HUES64 (cell line): ENCODE results near the gene PLA2G3.

Experiments used
- H3K27ac ChIP-seq: 2 replicates; pipeline ENCODE4 v1.7.0; 2013; ENCODE audit warnings: low read depth, low read length, inconsistent platforms
- H3K27me3 ChIP-seq: 2 replicates; pipeline ENCODE4 v1.6.1; 2013; ENCODE audit warnings: mild to moderate bottlenecking, low read length; ENCODE audit not compliant: insufficient read depth
- H3K36me3 ChIP-seq: 2 replicates; pipeline ENCODE4 v1.6.1; 2013; ENCODE audit warnings: mild to moderate bottlenecking, low read length; ENCODE audit not compliant: insufficient read depth
- H3K4me1 ChIP-seq: 2 replicates; pipeline ENCODE4 v1.6.1; 2013; ENCODE audit warnings: mild to moderate bottlenecking, low read length, moderate library complexity; ENCODE audit not compliant: insufficient read depth
- H3K4me3 ChIP-seq: 2 replicates; pipeline ENCODE4 v1.5.1; 2013; ENCODE audit warnings: mild to moderate bottlenecking, low read length, moderate library complexity
- H3K9ac ChIP-seq: 2 replicates; pipeline ENCODE4 v1.6.1; 2013; ENCODE audit warnings: mild to moderate bottlenecking, low read depth, low read length
- H3K9me3 ChIP-seq: 2 replicates; pipeline ENCODE4 v1.6.1; 2013; ENCODE audit warnings: low read depth, low read length; ENCODE audit not compliant: insufficient read depth
- WGBS: fragments of 150-250, 120-280 bp; methylation state at CpG from one replicate; pipeline ENCODE4 v1.1.7; 2013; ENCODE audit warnings: missing lambda C conversion rate; 5-methylcytosine and 5-hydroxymethylcytosine counted together

The PLA2G3 gene

GRCh38 chr22:31091106-31091975 lies 49.0 kb downstream of the PLA2G3 start:
- Histone ChIP-seq H3K9me3 (no peaks in the 10 kb centered on the region), H3K36me3 (peaks cover 7% of the 10 kb centered on the region; the same call in 1 of the 2 replicates), H3K27me3 (no peaks in the 10 kb centered on the region), H3K9ac (no peak overlapping the region), H3K4me3 (no peak overlapping the region), H3K27ac (no peak overlapping the region), H3K4me1 (no peaks in the 10 kb centered on the region)
- 85% methylated on average over 29 of the region's 29 CpGs for WGBS

- 92% methylated on average over 14 of the region's 15 CpGs for WGBS
- Histone ChIP-seq H3K27me3 (no peaks in the 10 kb centered on the region), H3K36me3 (peaks cover 7% of the 10 kb centered on the region; the same call in 1 of the 2 replicates), H3K27ac (no peak overlapping the region), H3K4me3 (no peak overlapping the region), H3K9ac (no peak overlapping the region), H3K4me1 (peaks cover 4% of the 10 kb centered on the region; the same call in 1 of the 2 replicates), H3K9me3 (no peaks in the 10 kb centered on the region)
Measured at GRCh38 chr22:31090217-31091085, 49.9 kb downstream of the PLA2G3 start.

- Histone ChIP-seq H3K27me3 (no peaks in the 10 kb centered on the region), H3K9me3 (no peaks in the 10 kb centered on the region), H3K4me1 (peaks cover 4% of the 10 kb centered on the region; the same call in 1 of the 2 replicates), H3K36me3 (peaks cover 7% of the 10 kb centered on the region; the same call in 1 of the 2 replicates), H3K27ac (no peak overlapping the region), H3K4me3 (no peak overlapping the region), H3K9ac (no peak overlapping the region)
- WGBS, result 84% methylated on average over 9 of the region's 9 CpGs
Measured at GRCh38 chr22:31089160-31090100, 50.9 kb downstream of the PLA2G3 start.

GRCh38 chr22:31088233-31088986 lies 51.9 kb downstream of the PLA2G3 start:
- no peaks in the 10 kb centered on the region for H3K27me3 ChIP-seq
- H3K9ac ChIP-seq, result no peak overlapping the region
- no peak overlapping the region for H3K27ac ChIP-seq
- H3K9me3 ChIP-seq, result no peaks in the 10 kb centered on the region
- peaks cover 10% of the 10 kb centered on the region; the same call in 1 of the 2 replicates for H3K4me1 ChIP-seq
- 95% methylated on average over 26 of the region's 26 CpGs for WGBS
- no peak overlapping the region for H3K4me3 ChIP-seq
- peaks cover 7% of the 10 kb centered on the region; the same call in 1 of the 2 replicates for H3K36me3 ChIP-seq

GRCh38 chr22:31087744-31088215 lies 52.5 kb downstream of the PLA2G3 start:
- H3K4me1 ChIP-seq, result peaks cover 14% of the 10 kb centered on the region; the same call in 1 of the 2 replicates
- no peak overlapping the region for H3K27ac ChIP-seq
- no peaks in the 10 kb centered on the region for H3K9me3 ChIP-seq
- peaks cover 7% of the 10 kb centered on the region; the same call in 1 of the 2 replicates for H3K36me3 ChIP-seq
- H3K4me3 ChIP-seq, result no peak overlapping the region
- H3K27me3 ChIP-seq, result no peaks in the 10 kb centered on the region
- H3K9ac ChIP-seq, result no peak overlapping the region
- 94% methylated on average over 21 of the region's 21 CpGs for WGBS

- Histone ChIP-seq H3K4me3 (no peak overlapping the region), H3K9me3 (no peaks in the 10 kb centered on the region), H3K27me3 (no peaks in the 10 kb centered on the region), H3K4me1 (peaks cover 22% of the 10 kb centered on the region), H3K36me3 (peaks cover 7% of the 10 kb centered on the region; the same call in 1 of the 2 replicates), H3K9ac (no peak overlapping the region), H3K27ac (no peak overlapping the region)
- 91% methylated on average over 8 of the region's 8 CpGs for WGBS
Measured at GRCh38 chr22:31086703-31087330, 53.5 kb downstream of the PLA2G3 start.

- Histone ChIP-seq H3K36me3 (no peaks in the 10 kb centered on the region), H3K27ac (peak overlapping the region; percentile 97), H3K4me3 (peak overlapping the region; percentile 80), H3K9me3 (no peaks in the 10 kb centered on the region), H3K9ac (peak overlapping the region; percentile 95), H3K4me1 (peaks cover 27% of the 10 kb centered on the region), H3K27me3 (no peaks in the 10 kb centered on the region)
- whole genome bisulfite sequencing, result 92% methylated on average over 3 of the region's 3 CpGs
Measured at GRCh38 chr22:31085928-31086327, 54.4 kb downstream of the PLA2G3 start.

GRCh38 chr22:31085493-31085824 lies 54.8 kb downstream of the PLA2G3 start:
- peak overlapping the region; percentile 97 for H3K27ac ChIP-seq

GRCh38 chr22:31084811-31085492 lies 55.4 kb downstream of the PLA2G3 start:
- H3K27ac ChIP-seq, result peak overlapping the region; percentile 97
- H3K36me3 ChIP-seq, result no peaks in the 10 kb centered on the region
- peak overlapping the region; percentile 80 for H3K4me3 ChIP-seq
- under 1% methylated on average over 69 of the region's 69 CpGs for WGBS
- H3K9ac ChIP-seq, result peak overlapping the region; percentile 95
- H3K9me3 ChIP-seq, result no peaks in the 10 kb centered on the region
- no peaks in the 10 kb centered on the region for H3K27me3 ChIP-seq
- H3K4me1 ChIP-seq, result peaks cover 30% of the 10 kb centered on the region

More at GRCh38 chr22:31085493-31085824, 54.8 kb downstream of the PLA2G3 start:
- no peaks in the 10 kb centered on the region for H3K27me3 ChIP-seq
- 12% methylated on average over 13 of the region's 13 CpGs for WGBS
- H3K9ac ChIP-seq, result peak overlapping the region; percentile 95
- no peaks in the 10 kb centered on the region for H3K9me3 ChIP-seq
- peak overlapping the region; percentile 80 for H3K4me3 ChIP-seq
- no peaks in the 10 kb centered on the region for H3K36me3 ChIP-seq
- H3K4me1 ChIP-seq, result peaks cover 29% of the 10 kb centered on the region
